ENCODE data around the gene MATN1. TPM values are rescaled to one million over a fixed set of nuclear protein-coding genes. Genes with fewer than 3 reads are reported as not detected.
A peak's percentile ranks its signal among the peaks of the same experiment; 100 is the strongest.

The MATN1 gene
- total and polyA plus RNA-seq, 5 donors from 2014 or later = 1.9 TPM; not detected in 4

GRCh38 chr1:30677471-30677870 is 45.9 kb downstream of the MATN1 start:
- no peak for ATAC-seq (ENCODE audit: low read depth in 2 of 2)
- Mint-ChIP-seq H3K27me3 (peaks cover 27% of the 10 kb centered on the region), H3K27ac (peak overlapping the region in 1 of 3 donors; percentile 74)

DNA sequence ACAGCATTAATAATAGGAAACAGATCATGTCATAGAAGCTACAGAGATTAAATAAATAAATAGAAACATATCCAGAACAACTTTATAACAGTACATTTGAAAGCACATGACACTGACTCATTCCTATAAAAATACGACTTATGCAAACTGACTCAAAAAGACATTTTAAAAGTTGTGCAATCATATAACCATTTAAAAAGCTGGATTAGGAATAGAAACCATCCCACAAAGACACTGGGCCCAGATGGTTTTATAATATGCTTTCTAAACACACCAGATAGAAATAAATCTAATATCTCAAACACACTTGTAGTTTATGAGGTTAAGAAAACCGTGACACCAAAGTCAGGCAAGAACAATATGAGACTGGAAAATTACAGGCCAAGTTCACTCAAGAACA is 47.6 kb downstream of the MATN1 start:
- H3K4me3 Mint-ChIP-seq = no peak overlapping the region
- Histone ChIP-seq H3K27ac (ENCODE audit: insufficient read depth, low read length, poor library complexity, severe bottlenecking) (no peak overlapping the region), H3K9me3 (ENCODE audit: control insufficient read depth in 2 of 2, low read length in 2 of 2) (peaks cover 0 to 8% of the 10 kb centered on the region in 2 experiments), H3K4me3 (ENCODE audit: low read depth, low read length) (no peak overlapping the region), H3K36me3 (ENCODE audit: control insufficient read depth, insufficient read depth, low read length) (no peaks in the 10 kb centered on the region), H3K4me1 (ENCODE audit: control insufficient read depth, insufficient read depth, low read length, poor library complexity, severe bottlenecking) (no peaks in the 10 kb centered on the region), H3K27me3 (ENCODE audit: control insufficient read depth, insufficient read depth, low read length) (peaks cover 4% of the 10 kb centered on the region)
- H3K27ac Mint-ChIP-seq = no peak overlapping the region
- peaks cover 4% of the 10 kb centered on the region for H3K36me3 Mint-ChIP-seq
- peaks cover 16% of the 10 kb centered on the region for H3K27me3 Mint-ChIP-seq
- DNase-seq (no peak), ATAC-seq (ENCODE audit: low read depth in 2 of 2) (no peak)
- H3K9me3 Mint-ChIP-seq = peaks cover 0 to 22% (median 5%) of the 10 kb centered on the region in 7 donors
- H3K4me1 Mint-ChIP-seq = no peaks in the 10 kb centered on the region

More at GRCh38 chr1:30677471-30677870, 45.9 kb downstream of the MATN1 start:
- peaks cover 0 to 22% (median 5%) of the 10 kb centered on the region in 7 donors for H3K9me3 Mint-ChIP-seq
- Histone ChIP-seq H3K27me3 (ENCODE audit: control insufficient read depth, insufficient read depth, low read length) (peaks cover 4% of the 10 kb centered on the region), H3K27ac (ENCODE audit: insufficient read depth, low read length, poor library complexity, severe bottlenecking) (no peak overlapping the region), H3K36me3 (ENCODE audit: control insufficient read depth, insufficient read depth, low read length) (no peaks in the 10 kb centered on the region), H3K4me3 (ENCODE audit: low read depth, low read length) (no peak overlapping the region), H3K4me1 (ENCODE audit: control insufficient read depth, insufficient read depth, low read length, poor library complexity, severe bottlenecking) (no peaks in the 10 kb centered on the region), H3K9me3 (ENCODE audit: control insufficient read depth in 2 of 2, low read length in 2 of 2) (peaks cover 0 to 8% of the 10 kb centered on the region in 2 experiments)
- H3K4me3 Mint-ChIP-seq = no peak overlapping the region
- no peaks in the 10 kb centered on the region for H3K4me1 Mint-ChIP-seq
- DNase-seq = no peak
- H3K36me3 Mint-ChIP-seq = peaks cover 4% of the 10 kb centered on the region

- Mint-ChIP-seq H3K27ac (no peak overlapping the region), H3K36me3 (peaks cover 4% of the 10 kb centered on the region), H3K9me3 (peaks cover 0 to 22% (median 5%) of the 10 kb centered on the region in 7 donors), H3K4me3 (no peak overlapping the region), H3K4me1 (no peaks in the 10 kb centered on the region), H3K27me3 (peaks cover 16% of the 10 kb centered on the region)
- DNase-seq = no peak
- H3K27me3 ChIP-seq (ENCODE audit: control insufficient read depth, insufficient read depth, low read length) = peaks cover 4% of the 10 kb centered on the region
- no peak overlapping the region for H3K4me3 ChIP-seq (ENCODE audit: low read depth, low read length)
- no peaks in the 10 kb centered on the region for H3K4me1 ChIP-seq (ENCODE audit: control insufficient read depth, insufficient read depth, low read length, poor library complexity, severe bottlenecking)
- peaks cover 0 to 8% of the 10 kb centered on the region in 2 experiments for H3K9me3 ChIP-seq (ENCODE audit: control insufficient read depth in 2 of 2, low read length in 2 of 2)
- H3K27ac ChIP-seq (ENCODE audit: insufficient read depth, low read length, poor library complexity, severe bottlenecking) = no peak overlapping the region
- ATAC-seq (ENCODE audit: low read depth in 2 of 2) = no peak
- no peaks in the 10 kb centered on the region for H3K36me3 ChIP-seq (ENCODE audit: control insufficient read depth, insufficient read depth, low read length)
Observed at GRCh38 chr1:30675289-30675688, 48.1 kb downstream of the MATN1 start.

GRCh38 chr1:30673395-30673794 is 50.0 kb downstream of the MATN1 start:
- Histone ChIP-seq H3K4me3 (ENCODE audit: low read depth, low read length) (no peak overlapping the region), H3K36me3 (ENCODE audit: control insufficient read depth, insufficient read depth, low read length) (no peaks in the 10 kb centered on the region), H3K27me3 (ENCODE audit: control insufficient read depth, insufficient read depth, low read length) (peaks cover 4% of the 10 kb centered on the region), H3K27ac (ENCODE audit: insufficient read depth, low read length, poor library complexity, severe bottlenecking) (no peak overlapping the region), H3K9me3 (ENCODE audit: control insufficient read depth in 2 of 2, low read length in 2 of 2) (peaks cover 0 to 8% of the 10 kb centered on the region in 2 experiments), H3K4me1 (ENCODE audit: control insufficient read depth, insufficient read depth, low read length, poor library complexity, severe bottlenecking) (no peaks in the 10 kb centered on the region)
- H3K27ac Mint-ChIP-seq = no peak overlapping the region
- no peaks in the 10 kb centered on the region for H3K4me1 Mint-ChIP-seq
- H3K9me3 Mint-ChIP-seq = peaks cover 0 to 22% (median 5%) of the 10 kb centered on the region in 7 donors
- H3K27me3 Mint-ChIP-seq = peaks cover 21% of the 10 kb centered on the region
- H3K4me3 Mint-ChIP-seq = no peak overlapping the region
- peaks cover 4% of the 10 kb centered on the region for H3K36me3 Mint-ChIP-seq
- ATAC-seq (ENCODE audit: low read depth in 2 of 2) = no peak
- DNase-seq = no peak

DNA sequence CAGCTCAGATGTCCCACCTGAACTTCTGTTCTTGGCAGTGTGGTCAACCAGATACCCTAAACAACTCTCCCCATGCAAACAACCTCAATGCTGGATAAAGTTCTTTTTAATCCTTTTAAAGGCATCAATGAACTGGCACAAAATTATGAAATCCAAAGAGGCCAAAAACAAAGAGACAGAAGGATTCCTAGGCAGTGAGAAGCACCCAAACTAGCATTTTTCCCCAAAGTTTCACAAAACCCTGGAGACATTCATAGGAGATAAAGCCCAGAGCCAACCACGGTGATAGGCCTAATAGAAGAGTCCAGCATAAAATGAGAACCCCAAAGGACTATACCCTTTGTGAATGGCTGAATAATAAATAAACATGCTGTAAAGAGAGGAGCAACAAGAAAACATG is 50.7 kb downstream of the MATN1 start:
- H3K36me3 Mint-ChIP-seq = peaks cover 4% of the 10 kb centered on the region
- Histone ChIP-seq H3K4me3 (ENCODE audit: low read depth, low read length) (no peak overlapping the region), H3K9me3 (ENCODE audit: control insufficient read depth in 2 of 2, low read length in 2 of 2) (peaks cover 0 to 8% of the 10 kb centered on the region in 2 experiments), H3K27ac (ENCODE audit: insufficient read depth, low read length, poor library complexity, severe bottlenecking) (no peak overlapping the region), H3K4me1 (ENCODE audit: control insufficient read depth, insufficient read depth, low read length, poor library complexity, severe bottlenecking) (no peaks in the 10 kb centered on the region), H3K36me3 (ENCODE audit: control insufficient read depth, insufficient read depth, low read length) (no peaks in the 10 kb centered on the region), H3K27me3 (ENCODE audit: control insufficient read depth, insufficient read depth, low read length) (peaks cover 4% of the 10 kb centered on the region)
- peak overlapping the region in 1 of 4 donors; percentile 10 for H3K4me3 Mint-ChIP-seq
- no peak for DNase-seq
- ATAC-seq (ENCODE audit: low read depth in 2 of 2) = no peak
- H3K27me3 Mint-ChIP-seq = peaks cover 19% of the 10 kb centered on the region
- peaks cover 0 to 22% (median 5%) of the 10 kb centered on the region in 7 donors for H3K9me3 Mint-ChIP-seq
- no peak overlapping the region for H3K27ac Mint-ChIP-seq
- no peaks in the 10 kb centered on the region for H3K4me1 Mint-ChIP-seq

DNA sequence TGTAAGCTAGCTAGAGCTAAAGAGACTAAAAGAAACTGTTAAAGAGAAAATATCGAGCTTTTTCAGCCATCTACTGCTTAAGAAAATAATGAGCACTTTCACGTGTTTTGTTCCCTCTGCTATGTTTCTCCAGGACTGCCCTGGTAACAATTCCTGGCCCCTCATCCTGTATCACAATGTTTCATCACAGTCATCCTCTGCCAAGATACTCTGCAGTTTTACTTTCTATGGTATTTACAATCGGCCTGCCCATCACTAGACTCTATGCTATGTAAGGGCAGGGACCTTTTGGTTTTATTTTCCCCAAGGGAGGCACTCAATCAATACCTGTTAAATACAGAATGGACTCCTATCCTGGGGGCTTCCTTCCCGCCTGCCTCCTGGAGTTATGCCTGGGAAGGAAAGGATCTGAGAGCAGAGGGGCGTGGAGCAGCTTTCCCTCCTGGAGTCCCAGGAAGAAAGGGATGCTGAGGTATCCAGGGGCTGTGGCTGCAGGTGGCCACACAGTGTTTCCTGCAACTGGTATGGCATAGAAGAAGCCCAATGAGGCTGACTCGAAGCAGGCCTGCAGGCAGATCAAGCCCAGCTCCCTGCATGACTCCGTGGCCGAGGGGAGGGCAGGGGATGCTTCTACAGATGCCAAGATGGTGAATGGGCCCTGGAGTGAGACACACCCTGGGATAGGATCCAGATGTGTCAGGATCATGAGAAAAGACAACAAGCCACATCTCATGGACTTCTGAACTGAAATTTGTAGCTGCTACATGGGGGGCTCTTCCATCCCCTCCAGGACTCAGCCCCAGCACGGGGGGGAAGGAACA is 52.9 kb downstream of the MATN1 start:
- H3K27me3 Mint-ChIP-seq = peaks cover 14% of the 10 kb centered on the region
- Histone ChIP-seq H3K36me3 (ENCODE audit: control insufficient read depth, insufficient read depth, low read length) (no peaks in the 10 kb centered on the region), H3K27ac (ENCODE audit: insufficient read depth, low read length, poor library complexity, severe bottlenecking) (no peak overlapping the region), H3K4me3 (ENCODE audit: low read depth, low read length) (no peak overlapping the region), H3K27me3 (ENCODE audit: control insufficient read depth, insufficient read depth, low read length) (peaks cover 2% of the 10 kb centered on the region), H3K4me1 (ENCODE audit: control insufficient read depth, insufficient read depth, low read length, poor library complexity, severe bottlenecking) (no peaks in the 10 kb centered on the region), H3K9me3 (ENCODE audit: control insufficient read depth in 2 of 2, low read length in 2 of 2) (peaks cover 0 to 5% of the 10 kb centered on the region in 2 experiments)
- H3K27ac Mint-ChIP-seq = no peak overlapping the region
- H3K36me3 Mint-ChIP-seq = peaks cover 4% of the 10 kb centered on the region
- no peak overlapping the region for H3K4me3 Mint-ChIP-seq
- no peaks in the 10 kb centered on the region for H3K4me1 Mint-ChIP-seq
- H3K9me3 Mint-ChIP-seq = peaks cover 0 to 17% (median 5%) of the 10 kb centered on the region in 7 donors
- no peak for DNase-seq
- no peak for ATAC-seq (ENCODE audit: low read depth in 2 of 2)

- H3K27me3 ChIP-seq (ENCODE audit: control insufficient read depth, insufficient read depth, low read length) = peaks cover 2% of the 10 kb centered on the region
- Mint-ChIP-seq H3K4me3 (no peak overlapping the region), H3K4me1 (no peaks in the 10 kb centered on the region), H3K27ac (peak overlapping the region in 1 of 3 donors; percentile 57), H3K36me3 (peaks cover 2% of the 10 kb centered on the region), H3K9me3 (peaks cover 0 to 9% (median 2%) of the 10 kb centered on the region in 7 donors), H3K27me3 (peaks cover 14% of the 10 kb centered on the region)
- peaks cover 0 to 5% of the 10 kb centered on the region in 2 experiments for H3K9me3 ChIP-seq (ENCODE audit: control insufficient read depth in 2 of 2, low read length in 2 of 2)
- ATAC-seq (ENCODE audit: low read depth in 2 of 2) (no peak), DNase-seq (no peak)
- H3K4me1 ChIP-seq (ENCODE audit: control insufficient read depth, insufficient read depth, low read length, poor library complexity, severe bottlenecking) = no peaks in the 10 kb centered on the region
- no peak overlapping the region for H3K4me3 ChIP-seq (ENCODE audit: low read depth, low read length)
- no peak overlapping the region for H3K27ac ChIP-seq (ENCODE audit: insufficient read depth, low read length, poor library complexity, severe bottlenecking)
- no peaks in the 10 kb centered on the region for H3K36me3 ChIP-seq (ENCODE audit: control insufficient read depth, insufficient read depth, low read length)
Observed at GRCh38 chr1:30668546-30669327, 54.6 kb downstream of the MATN1 start.
